GM12878 (cell line): ENCODE results near the gene CLDN6. TPM values are rescaled to one million over a fixed set of nuclear protein-coding genes. Genes with fewer than 3 reads are reported as not detected.

Experiments used
- ATAC-seq: fragments of 200-7000 bp; cut with Tn5 transposase; 3 replicates; pipeline ENCODE4 v1.9.1; 2020; ENCODE audit warnings: mild to moderate bottlenecking, moderate library complexity
- BruUV-seq: library from RNA; stranded (reverse); fragments of 400-500 nt; replicated peaks from 2 replicates; lab custom pipeline; 2021; lab: Mats Ljungman, UMichigan
- CTCF ChIA-PET: fragments of 300-600 bp; sonication (Branson Sonifier 250); formaldehyde crosslinking; extraction: SDS; loops from one replicate; lab custom pipeline; 2021; ENCODE audit warnings: inconsistent platforms; lab: Yijun Ruan, JAX
- POLR2A ChIA-PET: fragments of 350-600 bp; formaldehyde crosslinking; extraction: SDS; loops from one replicate; lab custom pipeline; 2021; ENCODE audit warnings: inconsistent platforms; lab: Charles Lee
- RAD21 ChIA-PET: fragments of 300-600 bp; sonication (Branson Sonifier 250); formaldehyde crosslinking; loops from one replicate; lab custom pipeline; 2023; ENCODE audit warnings: antibody characterized with exemption; ENCODE audit not compliant: unreplicated experiment; lab: Charles Lee
- SMC1A ChIA-PET: fragments of 300-600 bp; sonication (Branson Sonifier 250); formaldehyde crosslinking; loops from one replicate; lab custom pipeline; 2023; ENCODE audit not compliant: unreplicated experiment, uncharacterized antibody; lab: Charles Lee
- DNase-seq: peaks from one replicate; pipeline ENCODE4 v3.0.0-alpha.2; 2011; ENCODE audit warnings: low read depth, low spot score
- FAIRE-seq: peaks from 3 replicates; lab custom pipeline; 2011; peaks lifted over from hg19 to GRCh38; lab: Jason Lieb, UNC
- H2AFZ ChIP-seq: 2 replicates; pipeline ENCODE4 v1.6.0; 2011; ENCODE audit warnings: low read depth, low read length, control low read depth; ENCODE audit not compliant: control insufficient read depth
- H3K27ac ChIP-seq: 2 replicates; pipeline ENCODE4 v1.5.1; 2011; ENCODE audit warnings: control low read depth; ENCODE audit not compliant: control insufficient read depth, insufficient read depth
- H3K27me3 ChIP-seq, 2 experiments: replicated peaks in 1 of 2; 2 replicates each; pipeline versions ENCODE4 v1.6.0 to v1.6.1; 2011; ENCODE audit warnings: low read length in 1 of 2; ENCODE audit not compliant: control insufficient read depth in 2 of 2, insufficient read depth in 2 of 2
- H3K36me3 ChIP-seq, 2 experiments: 2 replicates each; pipeline ENCODE4 v1.5.1; 2011; ENCODE audit warnings: low read length in 1 of 2; ENCODE audit not compliant: control insufficient read depth in 2 of 2, insufficient read depth in 2 of 2
- H3K4me1 ChIP-seq: 2 replicates; pipeline ENCODE4 v1.6.1; 2011; ENCODE audit warnings: mild to moderate bottlenecking, low read length, moderate library complexity, mixed read lengths; ENCODE audit not compliant: control insufficient read depth, insufficient read depth
- H3K4me2 ChIP-seq: 2 replicates; pipeline ENCODE4 v1.6.0; 2011; ENCODE audit warnings: control low read depth; ENCODE audit not compliant: control insufficient read depth, insufficient read depth
- H3K4me3 ChIP-seq: fragments of 200-600 bp; sonication (generic); 2 replicates; pipeline ENCODE4 v1.5.1; 2016
- H3K79me2 ChIP-seq: 2 replicates; pipeline ENCODE4 v1.6.0; 2011; ENCODE audit warnings: low read length; ENCODE audit not compliant: control insufficient read depth, insufficient read depth
- H3K9ac ChIP-seq: 2 replicates; pipeline ENCODE4 v1.8.0; 2011; ENCODE audit warnings: low read length, control low read depth, mixed read lengths; ENCODE audit not compliant: control insufficient read depth, insufficient read depth
- H3K9me3 ChIP-seq: replicated peaks from 3 replicates; pipeline ENCODE4 v1.5.1; 2011; ENCODE audit warnings: mild to moderate bottlenecking, low read length; ENCODE audit not compliant: control insufficient read depth, insufficient read depth
- H4K20me1 ChIP-seq: 2 replicates; pipeline ENCODE4 v1.6.0; 2011; ENCODE audit not compliant: control insufficient read depth, insufficient read depth
- ATF3 ChIP-seq: IDR thresholded peaks from 2 replicates; pipeline ENCODE4 v1.6.1; 2011; ENCODE audit warnings: low read depth, mild to moderate bottlenecking, low read length, moderate library complexity, borderline replicate concordance; ENCODE audit errors: extremely low read depth
- BCL11A ChIP-seq: IDR thresholded peaks from 2 replicates; pipeline ENCODE4 v1.6.1; 2011; ENCODE audit warnings: low read depth, low read length
- BCL3 ChIP-seq: IDR thresholded peaks from 2 replicates; pipeline ENCODE4 v1.6.1; 2011; ENCODE audit warnings: borderline replicate concordance, low read depth, mild to moderate bottlenecking, moderate library complexity, low read length; ENCODE audit not compliant: insufficient read depth, poor library complexity, severe bottlenecking
- CHD2 ChIP-seq: IDR thresholded peaks from 2 replicates; pipeline ENCODE4 v1.6.1; 2011; ENCODE audit warnings: low read depth, low read length, improper control_type of control experiment, borderline replicate concordance
- CREB1 ChIP-seq: IDR thresholded peaks from 2 replicates; pipeline ENCODE4 v1.6.1; 2012; ENCODE audit warnings: low read depth, mild to moderate bottlenecking, inconsistent platforms
- CREM ChIP-seq: IDR thresholded peaks from 2 replicates; pipeline ENCODE4 v1.6.1; 2014; ENCODE audit warnings: antibody characterized with exemption, low read depth
- CTCF ChIP-seq, 3 experiments: IDR thresholded peaks in 2 of 3; conservative IDR thresholded peaks in 1 of 3; 2 replicates each; pipeline ENCODE4 v1.5.1; 2011; ENCODE audit warnings: low read depth in 3 of 3, low read length in 3 of 3, mild to moderate bottlenecking in 3 of 3, control low read depth in 2 of 3, moderate library complexity in 2 of 3, inconsistent platforms in 1 of 3, mixed read lengths in 1 of 3; ENCODE audit not compliant: control insufficient read depth in 2 of 3, insufficient read depth in 1 of 3; ENCODE audit errors: extremely low read depth in 1 of 3
- E4F1 ChIP-seq: fragments of 450-650 bp; IDR thresholded peaks from 2 replicates; pipeline ENCODE4 v1.6.1; 2018; ENCODE audit warnings: borderline replicate concordance, mild to moderate bottlenecking; ENCODE audit not compliant: partially characterized antibody
- EED ChIP-seq: sonication (generic); IDR thresholded peaks from 2 replicates; pipeline ENCODE4 v1.6.1; 2016; ENCODE audit warnings: antibody characterized with exemption, low read depth
- GATAD2B ChIP-seq: fragments of 450-650 bp; conservative IDR thresholded peaks from 2 replicates; pipeline ENCODE4 v1.6.1; 2017; ENCODE audit warnings: low read depth, mild to moderate bottlenecking, moderate library complexity
- LARP7 ChIP-seq: fragments of 450-650 bp; IDR thresholded peaks from 2 replicates; pipeline ENCODE4 v1.6.1; 2017; ENCODE audit warnings: mild to moderate bottlenecking
- NFYB ChIP-seq: IDR thresholded peaks from 2 replicates; pipeline ENCODE4 v1.6.1; 2011; ENCODE audit warnings: low read depth, mild to moderate bottlenecking, low read length, improper control_type of control experiment, moderate library complexity; ENCODE audit not compliant: insufficient read depth
- SIN3A ChIP-seq: IDR thresholded peaks from 2 replicates; pipeline ENCODE4 v1.6.1; 2012; ENCODE audit warnings: low read depth, low read length, improper control_type of control experiment
- SUPT20H ChIP-seq: IDR thresholded peaks from 2 replicates; pipeline ENCODE4 v1.6.1; 2011; ENCODE audit warnings: low read depth, mild to moderate bottlenecking, low read length, moderate library complexity, borderline replicate concordance; ENCODE audit not compliant: control insufficient read depth
- WGBS: methylation state at CpG from one replicate; pipeline ENCODE4 v1.1.6; 2016; ENCODE audit warnings: low lambda C conversion rate; ENCODE audit not compliant: insufficient replicate concordance, insufficient coverage; ENCODE audit errors: missing lambda C conversion rate; 5-methylcytosine and 5-hydroxymethylcytosine counted together
- in situ Hi-C: fragments of 300-500 bp; cut with MboI; formaldehyde crosslinking; loops from 9 replicates; pipeline ENCODE4 v1.14.3; 2018; ENCODE audit warnings: mixed read lengths
- intact Hi-C: fragments of 100-400 bp; cut with micrococcal nuclease; formaldehyde crosslinking; loops from one replicate; pipeline ENCODE4 v1.14.2; 2022; ENCODE audit not compliant: unreplicated experiment
- polyA plus RNA-seq, 11 experiments: library from polyadenylated mRNA; depleted of rRNA in 4 of 11; unstranded in 6 of 11; stranded (reverse) in 5 of 11; fragments of >200 nt; fragmentation: Nextera tagmentation in 4 of 11; fragmentation: Illumina TruSeq in 1 of 11; extraction: Ambion mirVana in 4 of 11; extraction: Trizol in 1 of 11; gene quantifications; 1 replicate in 1 of 11; 2 replicates in 10 of 11; pipeline versions ENCODE4 v1.2.1 to v1.2.3, GENCODE V29; 2011 to 2016; ENCODE audit warnings: inconsistent platforms in 2 of 11, missing spikeins in 2 of 11, low read depth in 1 of 11
- total RNA-seq, 4 experiments: library from RNA; depleted of rRNA in 3 of 4; stranded (reverse); fragments of >200 nt in 3 of 4; fragmentation: Illumina TruSeq in 1 of 4; extraction: Trizol in 1 of 4; gene quantifications; 2 replicates each; pipeline versions ENCODE4 v1.2.1 to v1.2.3, GENCODE V29; 2013 to 2021

The CLDN6 gene
- total and polyA plus RNA-seq, 10 of the 15 experiments (the other 5 are each of a cell fraction or from before 2014, with no cell fraction given) = 0.15 to 0.26 (median 0.23) TPM; not detected in 7

- RAD21 ChIA-PET = no interaction called here
- 48% methylated on average over 17 of the region's 17 CpGs for WGBS
- ATAC-seq = no peak
- H2AFZ ChIP-seq = no peak overlapping the region
- no peaks in the 10 kb centered on the region for H3K27me3 ChIP-seq
- H3K4me1 ChIP-seq = peaks cover 16% of the 10 kb centered on the region
- POLR2A ChIA-PET = no interaction called here
- 0 out of 2 replicates have a peak overlapping the region, but pooled peaks have one; percentile 9 for H3K4me2 ChIP-seq
- no peaks in the 10 kb centered on the region for H3K79me2 ChIP-seq
- CTCF ChIA-PET = interaction anchor here (1.1 to 1.7 kb wide), 2 partner anchors 23 to 51 kb away, joined by 4 read pairs; no protein-coding TSS in a partner anchor
- DNase-seq = no peak
- H3K9ac ChIP-seq = no peak overlapping the region
- BruUV-seq = no TSS peak
- H3K9me3 ChIP-seq = no peaks in the 10 kb centered on the region
- in situ Hi-C loops = no loop called here
- no peak overlapping the region for H3K27ac ChIP-seq
- H4K20me1 ChIP-seq = no peaks in the 10 kb centered on the region
- H3K36me3 ChIP-seq = no peaks in the 10 kb centered on the region
- no peak overlapping the region for H3K4me3 ChIP-seq
- intact Hi-C loops = no loop called here
- SMC1A ChIA-PET = interaction anchor here (1.7 kb wide), 1 partner anchor 23 kb away, joined by 5 read pairs; no protein-coding TSS in a partner anchor
- FAIRE-seq = no peak
- peak; percentile 42; the same call in 1 of the 2 replicates for TF ChIP-seq CREM
- no peak for TF ChIP-seq SIN3A
- no peak for TF ChIP-seq CHD2
- TF ChIP-seq LARP7 = no peak
- no peak for TF ChIP-seq BCL11A
- no peak for TF ChIP-seq E4F1
- TF ChIP-seq BCL3 = no peak
- no peak for TF ChIP-seq SUPT20H
- TF ChIP-seq EED = no peak
- TF ChIP-seq GATAD2B = no peak
- no peak for TF ChIP-seq NFYB
- TF ChIP-seq CREB1 = peak; percentile 82
- TF ChIP-seq ATF3 = no peak
- TF ChIP-seq CTCF (IDR thresholded peaks at IDR 0.05 in 2 of 3, conservative IDR thresholded peaks at IDR 0.05 in 1 of 3; ENCODE audit: control insufficient read depth in 2 of 3, extremely low read depth in 1 of 3, insufficient read depth in 1 of 3, low read depth in 3 of 3, low read length in 3 of 3) = no peak
Observed at GRCh38 chr16:3054965-3055733, 37.2 kb upstream of the CLDN6 start.
